Measurements from ENCODE around the gene NOXO1.

GRCh38 chr16:2002406-2003230 lies 21.3 kb upstream of the NOXO1 start:
- no peak for TF ChIP-seq CTCF (IDR thresholded peaks at IDR 0.05; ENCODE audit: low read depth, low read length)
- no peak for TF ChIP-seq MAX (IDR thresholded peaks at IDR 0.05; ENCODE audit: low read depth, low read length)
